OCI-LY1 (cell line): ENCODE results near the gene IL22RA2.

ENCODE experiments used
- EZH2 ChIP-seq: fragments of 200-600 bp; sonication (generic), shearing (Covaris generic); IDR thresholded peaks from 2 replicates; pipeline ENCODE4 v1.8.0; 2017; ENCODE audit warnings: borderline replicate concordance, mixed run types, mild to moderate bottlenecking, antibody characterized with exemption, low read length, moderate library complexity, mixed read lengths
- TF ChIP-seq, protein P1 (sequence below): fragments of 200-600 bp; sonication (generic), shearing (Covaris generic); IDR thresholded peaks from 2 replicates; pipeline ENCODE4 v1.5.1; 2017; ENCODE audit warnings: mild to moderate bottlenecking, antibody characterized with exemption, low read length, moderate library complexity, mixed read lengths

- TF ChIP-seq, protein P1, sequence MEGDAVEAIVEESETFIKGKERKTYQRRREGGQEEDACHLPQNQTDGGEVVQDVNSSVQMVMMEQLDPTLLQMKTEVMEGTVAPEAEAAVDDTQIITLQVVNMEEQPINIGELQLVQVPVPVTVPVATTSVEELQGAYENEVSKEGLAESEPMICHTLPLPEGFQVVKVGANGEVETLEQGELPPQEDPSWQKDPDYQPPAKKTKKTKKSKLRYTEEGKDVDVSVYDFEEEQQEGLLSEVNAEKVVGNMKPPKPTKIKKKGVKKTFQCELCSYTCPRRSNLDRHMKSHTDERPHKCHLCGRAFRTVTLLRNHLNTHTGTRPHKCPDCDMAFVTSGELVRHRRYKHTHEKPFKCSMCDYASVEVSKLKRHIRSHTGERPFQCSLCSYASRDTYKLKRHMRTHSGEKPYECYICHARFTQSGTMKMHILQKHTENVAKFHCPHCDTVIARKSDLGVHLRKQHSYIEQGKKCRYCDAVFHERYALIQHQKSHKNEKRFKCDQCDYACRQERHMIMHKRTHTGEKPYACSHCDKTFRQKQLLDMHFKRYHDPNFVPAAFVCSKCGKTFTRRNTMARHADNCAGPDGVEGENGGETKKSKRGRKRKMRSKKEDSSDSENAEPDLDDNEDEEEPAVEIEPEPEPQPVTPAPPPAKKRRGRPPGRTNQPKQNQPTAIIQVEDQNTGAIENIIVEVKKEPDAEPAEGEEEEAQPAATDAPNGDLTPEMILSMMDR, result no peak
- TF ChIP-seq EZH2, result no peak
These were observed 54.0 kb downstream of the IL22RA2 start for GRCh38 chr6:137119196-137120104.
